NCI-H2081 treated with DMSO at 0.1 percent for 48 hours (cell line): ENCODE results near the gene CNTNAP2.

ENCODE experiments used
- DNase-seq: peaks from one replicate; lab custom pipeline; 2025; lab: John Stamatoyannopoulos, UW

Gene CNTNAP2

DNA sequence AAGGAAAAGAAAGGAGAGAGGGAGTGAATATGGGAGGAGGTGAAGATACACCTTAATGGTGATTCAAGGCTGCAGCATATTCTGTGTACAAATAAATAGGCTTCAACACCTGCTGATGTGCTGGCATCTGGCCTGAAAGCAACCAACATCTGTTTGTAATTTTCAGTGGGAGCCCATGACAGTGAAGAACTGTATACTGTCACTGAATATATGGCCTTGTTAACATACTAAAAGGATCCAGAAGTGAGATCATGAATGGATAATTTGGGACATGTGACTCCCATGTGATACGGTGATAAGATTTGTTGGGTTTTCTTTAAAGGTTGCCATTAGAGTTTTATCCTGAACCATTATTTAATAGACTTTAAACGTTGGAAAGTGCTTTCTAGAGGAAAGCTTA lies 459.3 kb downstream of the CNTNAP2 start:
- no peak for DNase-seq

DNA sequence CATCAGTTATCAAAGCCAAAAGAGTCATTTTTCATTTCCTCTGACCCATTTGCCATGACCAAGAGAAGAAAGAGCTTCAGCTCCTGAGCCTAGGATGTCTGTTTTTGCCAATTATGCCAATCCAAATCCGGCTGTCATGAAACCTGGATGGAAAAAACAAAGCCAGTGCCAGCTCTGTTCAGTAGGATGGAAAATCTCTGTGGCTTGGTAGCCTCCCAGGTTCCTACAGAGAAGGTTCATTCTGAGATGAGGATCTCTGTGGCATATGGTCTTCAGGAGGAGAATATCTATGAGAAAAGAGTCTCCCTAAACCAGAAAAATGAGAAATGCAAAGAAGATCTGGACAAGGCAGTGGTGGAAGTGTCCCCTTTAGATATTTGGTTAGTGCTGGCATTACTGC lies 475.4 kb downstream of the CNTNAP2 start:
- no peak for DNase-seq

DNA sequence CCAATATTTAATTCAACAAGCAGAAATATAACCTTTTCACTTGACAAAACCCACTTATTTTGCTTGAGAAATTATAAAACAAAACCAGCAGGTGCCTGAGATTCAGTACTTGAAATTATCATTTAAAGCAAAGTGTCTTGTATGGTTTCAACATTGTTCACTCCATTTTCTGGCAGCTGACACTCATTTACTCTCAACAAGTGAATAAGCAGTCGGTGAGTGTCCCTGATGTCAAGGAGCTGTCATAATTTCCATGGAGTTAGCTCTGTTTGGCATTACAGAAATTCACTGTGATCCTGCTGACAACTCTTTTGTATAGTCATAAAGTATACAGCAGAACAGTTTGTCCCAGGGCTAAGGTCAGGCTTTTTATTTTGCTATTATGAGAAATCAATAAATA lies 490.0 kb downstream of the CNTNAP2 start:
- no peak for DNase-seq

DNA sequence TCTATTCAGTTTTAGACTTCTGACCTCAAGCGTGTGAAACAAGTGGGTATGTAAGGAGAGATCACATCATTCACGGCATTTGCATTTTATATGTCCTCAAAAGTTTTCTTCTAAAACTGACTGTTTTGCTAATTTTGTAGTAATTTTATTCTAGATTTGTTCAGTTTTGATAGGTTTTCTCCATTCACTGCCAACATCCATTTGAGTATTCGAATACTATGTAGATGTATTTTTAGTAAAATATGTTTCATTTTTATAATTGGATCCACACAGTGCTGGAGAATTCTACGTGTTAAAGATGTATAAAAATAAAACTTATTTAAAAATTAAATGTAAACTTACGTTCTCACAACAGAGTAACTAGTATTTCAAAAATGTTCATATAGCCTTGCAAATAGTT lies 503.0 kb downstream of the CNTNAP2 start:
- DNase-seq = no peak

DNA sequence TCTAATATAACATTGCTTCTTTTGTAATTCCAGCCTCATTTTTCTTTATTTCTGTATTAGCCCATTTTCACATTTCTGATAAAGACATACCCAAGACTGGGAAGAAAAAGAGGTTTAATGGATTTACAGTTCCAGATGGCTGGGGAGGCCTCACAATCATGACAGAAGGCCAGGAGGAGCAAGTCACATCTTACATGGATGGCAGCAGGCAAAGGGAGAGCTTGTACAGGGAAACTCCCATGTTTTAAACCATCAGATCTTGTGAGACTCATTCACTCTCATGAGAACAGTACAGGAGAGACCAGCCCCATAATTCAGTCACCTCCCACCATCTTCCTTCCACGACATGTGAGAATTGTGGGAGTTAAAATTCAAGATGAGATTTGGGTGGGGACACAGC lies 510.3 kb downstream of the CNTNAP2 start:
- no peak for DNase-seq

DNA sequence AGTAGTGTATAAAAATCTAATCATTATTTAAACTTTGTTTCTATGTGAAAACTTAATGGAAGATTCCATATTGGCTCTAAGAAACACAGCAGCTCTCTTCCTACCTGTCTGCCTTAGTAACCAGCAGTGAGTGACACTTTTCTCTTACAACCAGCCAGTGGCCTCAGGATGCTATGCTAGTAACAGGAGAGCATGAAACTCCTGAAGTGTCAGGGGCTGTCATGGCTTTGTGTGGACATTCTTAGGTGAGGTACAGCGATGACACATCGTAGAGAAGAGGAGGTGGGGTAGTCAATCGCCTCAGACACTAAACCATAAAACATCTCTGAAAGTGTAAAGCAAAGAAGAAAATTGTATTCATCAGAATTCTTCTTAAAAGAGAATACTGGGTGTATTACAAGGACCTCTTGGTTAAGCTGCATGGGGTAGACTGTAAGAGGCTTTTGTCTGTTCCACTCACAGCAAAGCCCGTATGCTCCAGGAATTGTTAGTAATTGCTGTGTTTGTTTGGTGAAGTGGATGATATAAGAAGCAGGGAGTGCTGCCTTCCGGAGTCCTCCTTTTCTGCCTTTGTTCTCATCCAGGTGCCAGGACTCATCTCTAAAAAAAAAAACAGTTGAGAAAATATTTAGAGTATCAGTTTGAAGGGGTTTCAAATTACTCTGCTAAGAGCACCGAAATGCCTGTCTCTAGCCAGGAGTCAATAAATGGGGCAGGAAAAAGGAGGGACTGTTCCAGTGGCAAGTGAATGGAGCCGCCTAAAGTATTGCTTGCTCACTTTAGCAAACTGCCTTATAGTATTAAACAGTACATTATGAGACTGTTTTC lies 518.8 kb downstream of the CNTNAP2 start:
- peak; percentile 60 for DNase-seq

DNA sequence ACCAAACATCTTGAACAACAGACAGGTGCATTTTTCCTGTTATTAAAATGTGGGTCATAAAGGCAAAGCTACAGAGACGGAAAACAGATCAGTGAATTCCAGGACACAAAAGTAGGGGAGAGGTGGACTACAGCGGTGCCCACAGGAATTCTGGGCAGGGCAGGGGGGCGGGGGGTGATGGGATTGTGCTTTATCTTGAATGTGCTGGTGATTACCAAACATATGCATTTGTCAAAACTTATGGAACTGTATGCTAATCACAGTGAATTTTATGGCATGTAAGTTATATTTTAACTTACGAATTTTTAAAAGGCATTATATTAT lies 519.4 kb downstream of the CNTNAP2 start:
- no peak for DNase-seq

DNA sequence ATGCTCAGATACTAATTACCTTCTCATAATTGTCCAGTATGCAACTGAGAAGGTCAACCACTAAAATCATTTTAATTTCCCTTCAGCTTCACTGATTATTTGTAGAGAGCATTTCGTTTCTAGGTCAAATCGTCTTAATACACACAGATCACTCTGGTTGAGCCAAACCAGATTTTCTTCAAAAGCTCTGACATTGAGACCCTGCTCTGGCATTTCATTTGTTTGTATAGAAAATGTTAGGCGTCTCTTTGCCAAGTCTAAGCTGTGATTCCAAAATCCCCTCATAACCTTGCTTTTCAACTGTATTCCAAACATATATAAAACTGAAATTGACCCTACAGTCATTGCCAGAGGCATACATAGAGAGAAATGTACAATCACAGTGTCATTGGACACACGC lies 520.0 kb downstream of the CNTNAP2 start:
- DNase-seq = no peak

DNA sequence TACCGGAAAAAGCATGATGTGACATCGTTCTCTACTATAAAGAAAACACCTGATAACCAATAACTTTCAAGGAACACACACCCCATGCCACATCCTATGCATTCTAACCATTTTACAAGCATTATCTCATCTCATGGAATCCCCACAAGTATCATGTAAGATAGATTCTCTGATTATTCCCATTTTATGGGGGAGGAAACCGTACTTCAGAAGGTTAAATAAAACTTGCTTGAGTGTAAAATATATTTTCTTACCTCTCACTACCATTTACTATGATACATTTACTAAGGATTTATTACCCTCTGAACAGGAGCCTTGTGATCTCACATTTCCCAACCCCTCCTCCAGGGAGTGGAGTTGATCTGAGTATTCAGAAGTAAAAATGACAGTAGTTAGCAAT lies 522.7 kb downstream of the CNTNAP2 start:
- DNase-seq = no peak

DNA sequence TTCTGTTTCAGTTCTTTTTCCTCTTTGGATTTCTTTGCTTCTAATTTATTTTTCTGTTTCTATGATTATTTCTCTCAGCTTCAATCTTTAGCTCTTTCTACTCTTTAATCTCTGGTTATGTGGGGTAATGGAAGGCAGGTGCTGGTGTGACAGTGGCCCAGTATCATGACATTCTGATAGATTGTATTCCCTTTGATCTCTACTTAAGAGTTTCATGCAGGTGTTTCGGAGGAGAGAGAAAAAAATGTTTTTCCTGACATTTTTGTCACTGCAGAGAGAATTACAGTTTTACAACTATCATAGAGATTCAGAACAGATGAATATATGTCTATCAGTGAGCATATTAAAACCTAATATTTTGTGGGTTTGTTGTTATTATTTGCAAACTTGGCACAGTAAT lies 524.9 kb downstream of the CNTNAP2 start:
- no peak for DNase-seq

DNA sequence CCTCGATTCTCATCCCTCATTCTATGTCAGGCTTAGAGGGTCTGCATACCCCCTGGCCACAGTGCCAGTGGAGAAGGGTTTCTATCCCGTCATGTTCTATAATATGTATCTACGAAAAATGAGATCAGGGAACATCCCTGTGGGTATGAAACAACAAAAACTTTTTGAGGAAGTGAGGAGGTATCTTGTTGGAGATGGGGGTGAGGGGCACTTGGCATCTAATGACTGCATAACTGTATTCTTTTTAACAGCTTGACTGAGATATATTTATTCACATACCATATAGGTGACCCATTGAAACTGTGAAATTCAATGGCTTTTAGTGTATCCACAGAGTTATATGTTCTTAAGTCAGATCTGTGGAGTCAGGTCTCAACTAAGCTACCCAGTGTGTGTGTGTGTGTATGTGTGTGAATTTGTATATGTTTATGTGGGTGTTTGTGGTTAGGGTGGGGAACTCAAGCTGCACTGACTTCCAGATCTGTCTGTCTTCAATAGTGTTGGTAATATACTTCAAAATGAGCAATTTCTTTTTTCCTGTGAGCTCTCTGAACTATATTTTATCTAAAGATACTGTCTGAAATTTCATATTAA lies 528.9 kb downstream of the CNTNAP2 start:
- DNase-seq = no peak

DNA sequence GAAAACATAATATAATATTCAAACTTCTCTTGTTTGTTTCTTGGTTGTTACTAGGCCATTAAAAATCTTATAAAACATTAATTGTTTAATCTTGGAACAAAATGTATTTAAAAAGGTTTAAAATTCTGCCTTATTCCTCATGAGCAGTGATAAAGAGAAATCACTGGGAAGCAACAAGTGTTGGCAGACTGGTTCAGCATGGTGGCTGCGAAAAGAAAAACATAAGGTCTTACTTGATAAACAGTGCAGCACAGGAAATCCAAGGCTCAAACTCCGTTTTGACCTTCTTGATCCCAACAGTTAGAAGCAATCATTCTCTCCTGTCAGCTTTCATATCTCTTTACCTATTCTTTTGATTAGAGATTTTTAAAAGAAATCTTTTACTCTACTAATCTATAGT lies 530.8 kb downstream of the CNTNAP2 start:
- no peak for DNase-seq

DNA sequence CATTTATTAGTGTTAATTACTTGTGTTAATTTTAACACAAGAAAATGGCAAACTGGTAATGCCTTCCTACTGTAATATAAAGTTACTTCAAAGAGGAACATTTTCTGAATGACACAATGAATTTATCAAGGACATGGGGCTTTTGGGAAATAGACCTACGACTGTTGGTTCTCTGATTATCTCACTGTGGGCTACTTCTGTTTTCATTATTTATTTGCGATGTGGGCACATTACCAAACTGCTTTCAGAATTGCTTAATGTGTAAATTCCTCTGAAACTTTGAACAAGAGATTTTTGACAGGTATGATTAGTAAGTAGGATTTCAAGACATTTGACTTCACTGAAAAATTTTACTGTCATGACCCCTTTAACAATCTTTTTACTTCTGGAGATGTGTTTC lies 535.6 kb downstream of the CNTNAP2 start:
- no peak for DNase-seq

DNA sequence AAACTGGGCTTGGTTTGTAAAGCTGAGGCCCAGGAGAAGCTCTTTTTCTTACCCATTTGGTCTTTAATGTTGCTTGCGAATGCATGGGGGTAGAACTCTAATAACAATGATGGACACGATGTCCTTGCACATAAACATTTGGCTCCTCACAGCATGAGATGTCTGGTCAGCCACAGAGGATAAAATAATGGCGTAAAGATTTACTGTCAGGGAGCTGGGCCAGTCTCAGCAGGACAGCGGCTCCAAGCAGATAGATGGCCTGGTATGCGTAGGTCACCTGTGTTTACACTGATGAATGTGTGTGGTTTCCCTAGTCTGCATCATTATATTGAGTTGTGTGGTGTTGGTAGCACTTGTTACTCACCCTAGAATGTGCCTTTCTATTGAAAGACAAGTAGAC lies 537.4 kb downstream of the CNTNAP2 start:
- DNase-seq = no peak

DNA sequence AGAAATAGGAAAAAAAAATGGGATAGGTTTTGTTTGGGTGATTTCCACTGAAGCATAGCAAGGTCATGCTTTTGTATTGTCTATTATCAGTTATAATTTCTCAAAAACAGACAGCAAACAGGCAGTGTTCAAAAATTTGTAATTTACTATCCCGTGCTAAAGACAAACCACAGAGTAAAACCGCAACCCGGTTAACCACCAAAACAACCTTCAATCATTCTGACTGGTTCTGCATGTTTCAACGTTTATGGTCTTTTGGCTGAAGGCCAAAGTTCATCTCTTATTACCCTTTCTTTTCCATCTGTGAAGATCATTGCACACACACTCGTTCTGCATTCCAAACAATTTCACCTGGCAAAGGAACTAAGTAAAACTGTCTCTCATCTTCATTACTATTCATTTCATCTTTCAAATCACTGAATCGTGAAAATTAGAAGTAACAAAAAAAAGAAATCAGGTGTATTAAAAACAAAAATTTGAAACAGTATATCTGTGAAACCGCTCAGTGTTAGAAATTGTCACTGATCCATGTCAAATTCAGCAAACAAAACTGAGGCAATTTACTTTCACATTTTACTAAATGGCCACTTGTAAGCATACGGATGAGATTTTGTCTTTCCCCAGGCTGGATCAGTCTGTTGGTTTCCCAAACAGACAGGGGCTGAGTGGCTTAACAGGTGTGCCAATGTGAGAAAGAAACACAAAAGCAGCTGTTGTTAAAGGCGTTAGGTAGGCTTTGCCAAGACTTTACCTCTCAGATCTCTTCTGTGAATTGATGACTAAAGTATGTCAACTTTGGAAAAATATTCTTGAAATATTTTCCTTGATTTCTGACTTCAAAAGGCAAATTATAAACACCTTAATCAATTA lies 539.6 kb downstream of the CNTNAP2 start:
- peak; percentile 57 for DNase-seq

DNA sequence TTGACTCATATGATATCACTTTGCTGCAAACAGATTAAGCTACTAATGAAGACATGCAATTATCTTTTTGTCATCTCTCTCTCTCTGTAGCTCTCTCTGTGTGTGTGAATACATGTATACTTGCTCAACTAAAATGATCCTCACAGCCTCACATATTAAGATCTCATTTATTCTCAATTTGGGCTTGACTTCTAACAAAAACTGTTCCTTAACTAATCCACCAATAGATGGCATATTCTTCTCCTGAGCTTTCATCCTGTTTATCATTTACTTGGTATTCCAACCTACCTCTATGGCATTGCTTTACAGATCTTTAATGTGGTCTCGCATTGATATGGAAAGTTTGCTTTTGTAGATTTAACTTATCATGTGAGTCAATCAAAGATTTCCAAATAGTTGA lies 540.4 kb downstream of the CNTNAP2 start:
- DNase-seq = no peak

DNA sequence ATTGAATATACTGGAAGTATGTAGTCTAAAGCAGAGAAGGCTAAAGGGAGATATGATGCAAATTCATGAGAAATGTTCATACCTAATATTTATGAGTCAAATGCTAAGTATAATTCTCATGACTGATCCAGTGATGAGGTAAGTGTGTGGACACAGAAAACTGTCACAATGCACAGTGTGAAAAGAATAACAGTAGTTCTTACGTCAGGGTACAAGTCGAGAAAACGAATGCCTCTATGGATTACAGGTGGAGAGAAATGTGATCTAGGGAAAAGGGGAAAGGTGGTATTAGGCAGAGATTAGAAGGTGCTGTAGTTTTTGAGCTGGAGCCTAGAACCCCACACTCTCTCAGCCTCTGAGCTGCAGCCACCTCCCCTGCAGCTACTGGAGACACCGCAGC lies 542.0 kb downstream of the CNTNAP2 start:
- no peak for DNase-seq

DNA sequence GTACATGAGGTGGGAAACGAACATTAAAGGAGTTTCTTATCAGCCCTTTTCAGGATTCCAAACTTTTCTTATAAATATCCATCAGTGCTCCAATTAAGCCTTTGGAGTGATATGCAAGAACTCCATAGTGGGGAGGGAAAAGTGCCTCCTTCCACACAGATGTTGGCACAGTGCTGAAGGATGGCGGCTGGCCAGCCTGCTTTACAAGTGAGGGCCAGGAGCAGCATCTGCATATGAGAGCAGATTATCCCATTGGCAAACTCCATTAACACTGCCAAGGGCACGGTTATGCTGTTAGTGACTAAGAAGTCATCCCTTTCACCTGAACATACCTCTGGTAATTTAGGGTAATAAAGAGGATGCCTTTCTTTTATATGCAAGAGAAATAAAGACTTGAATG lies 543.1 kb downstream of the CNTNAP2 start:
- DNase-seq = no peak

DNA sequence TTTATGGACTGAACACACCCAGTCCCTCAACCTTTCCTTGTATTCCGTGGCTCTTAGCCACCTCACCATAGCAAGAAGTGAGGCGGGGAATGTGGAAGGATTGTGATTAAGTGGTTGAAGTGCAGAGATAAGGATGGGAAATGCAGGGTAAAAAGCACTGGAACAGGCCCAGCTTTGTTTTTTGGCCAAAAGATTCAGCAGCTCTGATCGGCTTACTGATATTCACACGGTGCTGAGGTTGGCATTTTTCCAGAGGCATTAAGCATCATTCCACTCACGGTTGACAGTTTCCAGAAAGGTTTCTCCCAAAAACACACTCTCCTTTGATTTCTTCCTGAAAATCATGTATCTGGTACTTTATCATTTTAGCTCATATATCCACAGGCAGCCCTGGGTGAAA lies 544.2 kb downstream of the CNTNAP2 start:
- no peak for DNase-seq

DNA sequence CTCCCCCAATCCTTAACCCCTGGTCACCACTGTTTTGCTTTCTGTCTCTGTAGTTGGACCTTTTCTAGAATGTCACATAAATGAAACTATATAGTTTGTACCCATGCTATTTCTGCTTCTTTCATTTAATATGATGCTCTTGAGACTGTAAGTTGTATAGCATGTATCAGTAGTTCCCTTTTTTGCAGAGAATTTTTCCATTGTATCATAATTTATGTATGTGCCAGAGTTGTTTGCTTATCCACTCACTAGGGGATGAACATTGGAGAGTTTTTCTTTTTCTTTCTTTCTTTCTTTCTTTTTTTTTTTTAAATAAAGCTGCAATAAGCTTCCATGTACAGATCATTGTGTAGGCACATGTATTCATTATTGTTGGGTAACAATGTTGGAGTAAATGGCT lies 544.8 kb downstream of the CNTNAP2 start:
- DNase-seq = no peak

DNA sequence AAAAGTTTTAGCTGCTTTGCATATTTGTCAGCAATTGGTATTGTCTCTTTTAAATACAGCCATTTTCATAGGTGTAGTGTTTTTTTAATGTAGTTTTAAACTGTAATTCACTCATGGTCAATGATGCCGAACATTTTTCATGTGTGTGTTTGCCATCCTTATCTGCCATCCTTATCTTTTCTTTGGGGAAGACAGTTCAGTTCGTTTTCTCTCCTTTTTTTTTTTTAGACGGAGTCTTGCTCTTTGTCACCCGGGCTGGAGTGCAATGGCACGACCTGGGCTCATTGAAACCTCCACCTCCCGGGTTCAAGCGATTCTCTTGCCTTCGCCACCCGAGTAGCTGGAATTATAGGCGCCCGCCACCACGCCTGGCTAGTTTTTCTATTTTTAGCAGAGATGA lies 545.3 kb downstream of the CNTNAP2 start:
- no peak for DNase-seq

DNA sequence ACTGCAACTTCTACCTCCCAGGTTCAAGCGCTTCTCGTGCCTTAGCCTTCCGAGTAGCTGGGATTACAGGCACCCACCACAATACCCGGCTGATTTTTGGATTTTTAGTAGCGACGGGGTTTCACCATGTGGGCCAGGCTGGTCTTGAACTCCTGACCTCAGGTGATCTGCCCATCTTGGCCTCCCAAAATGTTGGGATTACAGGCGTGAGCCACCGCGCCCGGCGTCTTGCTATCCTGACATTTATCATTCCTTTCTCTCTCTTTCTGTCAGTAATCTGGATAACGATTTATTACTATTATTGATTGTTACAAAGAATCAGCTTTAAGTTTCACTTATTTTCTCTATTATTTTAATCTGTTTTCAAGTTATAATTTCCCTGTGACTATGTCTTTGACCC lies 548.4 kb downstream of the CNTNAP2 start:
- no peak for DNase-seq

DNA sequence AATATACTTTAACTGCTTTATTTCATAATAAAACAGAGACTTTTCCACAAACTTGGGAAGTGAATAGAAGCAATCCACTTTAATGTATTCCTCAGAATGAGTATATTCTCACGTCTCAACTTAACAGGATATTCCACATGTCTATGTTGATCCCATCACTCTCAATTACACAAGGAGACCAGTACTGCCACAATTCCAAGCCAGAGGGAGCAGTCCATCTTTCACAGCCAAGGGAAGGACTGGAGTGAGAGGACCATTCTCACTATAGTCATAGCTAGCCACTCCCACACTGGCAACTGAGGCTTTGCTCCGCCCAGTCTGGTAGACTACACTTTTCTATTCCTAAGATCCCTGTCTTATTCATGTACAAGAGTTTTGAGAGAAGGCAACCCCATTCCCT lies 553.9 kb downstream of the CNTNAP2 start:
- no peak for DNase-seq
